Hepatocyte (in vitro differentiated cells): ENCODE results near the gene TMEM272. TPM values are rescaled to one million over a fixed set of nuclear protein-coding genes. Genes with fewer than 3 reads are reported as not detected.

Experiments used
- DNase-seq: peaks from one replicate; pipeline ENCODE4 v3.0.0-alpha.2; 2016; ENCODE audit warnings: low spot score
- H2AFZ ChIP-seq: fragments of 200-600 bp; sonication (generic); 2 replicates; pipeline ENCODE4 v1.6.0; 2016; ENCODE audit warnings: antibody characterized with exemption, mild to moderate bottlenecking
- H3K27ac ChIP-seq: fragments of 200-600 bp; sonication (generic); 2 replicates; pipeline ENCODE4 v1.5.1; 2016; ENCODE audit warnings: mild to moderate bottlenecking
- H3K27me3 ChIP-seq: fragments of 200-600 bp; sonication (generic); 2 replicates; pipeline ENCODE4 v1.6.1; 2016
- H3K36me3 ChIP-seq: fragments of 200-600 bp; sonication (generic); replicated peaks from 2 replicates; pipeline ENCODE4 v1.5.1; 2016; ENCODE audit warnings: low read depth; ENCODE audit not compliant: insufficient read depth
- H3K4me1 ChIP-seq: fragments of 200-600 bp; sonication (generic); 2 replicates; pipeline ENCODE4 v1.5.1; 2016; ENCODE audit warnings: mild to moderate bottlenecking, moderate library complexity; ENCODE audit not compliant: insufficient read depth
- H3K4me2 ChIP-seq: fragments of 200-600 bp; sonication (generic); 2 replicates; pipeline ENCODE4 v1.6.0; 2016
- H3K4me3 ChIP-seq: fragments of 200-600 bp; sonication (generic); 2 replicates; pipeline ENCODE4 v1.5.1; 2016; ENCODE audit warnings: mild to moderate bottlenecking
- H3K79me2 ChIP-seq: fragments of 200-600 bp; sonication (generic); 2 replicates; pipeline ENCODE4 v1.6.0; 2017; ENCODE audit warnings: mild to moderate bottlenecking
- H3K9me2 ChIP-seq: fragments of 200-600 bp; sonication (generic); replicated peaks from 2 replicates; pipeline ENCODE4 v1.6.0; 2017; ENCODE audit warnings: mild to moderate bottlenecking; ENCODE audit not compliant: insufficient read depth
- H3K9me3 ChIP-seq: fragments of 200-600 bp; sonication (generic); 2 replicates; pipeline ENCODE4 v1.5.1; 2016; ENCODE audit warnings: low read depth, mild to moderate bottlenecking
- H4K20me1 ChIP-seq: fragments of 200-600 bp; sonication (generic); 2 replicates; pipeline ENCODE4 v1.6.0; 2016; ENCODE audit warnings: mild to moderate bottlenecking; ENCODE audit not compliant: insufficient read depth, poor library complexity, severe bottlenecking
- CTCF ChIP-seq: fragments of 200-600 bp; sonication (generic); IDR thresholded peaks from 2 replicates; pipeline ENCODE4 v1.5.1; 2016; ENCODE audit warnings: antibody characterized with exemption, mild to moderate bottlenecking; ENCODE audit not compliant: poor library complexity
- EZH2 ChIP-seq: fragments of 200-600 bp; sonication (generic); IDR thresholded peaks from 2 replicates; pipeline ENCODE4 v1.6.1; 2016; ENCODE audit warnings: antibody characterized with exemption, mild to moderate bottlenecking, borderline replicate concordance
- EZH2phosphoT487 ChIP-seq: fragments of 200-600 bp; sonication (generic); IDR thresholded peaks from one replicate; pipeline ENCODE4 v1.6.1; 2018; ENCODE audit warnings: antibody characterized with exemption, mild to moderate bottlenecking, low read depth, moderate library complexity; ENCODE audit not compliant: unreplicated experiment, severe bottlenecking
- WGBS: methylation state at CpG from one replicate; pipeline ENCODE4 v1.1.6; 2016; ENCODE audit warnings: low lambda C conversion rate; ENCODE audit errors: missing lambda C conversion rate; 5-methylcytosine and 5-hydroxymethylcytosine counted together
- polyA plus RNA-seq: library from polyadenylated mRNA; unstranded; fragments of >200 nt; fragmentation: Nextera tagmentation; extraction: Ambion mirVana; gene quantifications from 2 replicates; pipeline ENCODE4 v1.2.1, GENCODE V29; 2016
- total RNA-seq: library from RNA; depleted of rRNA; stranded (reverse); fragments of >200 nt; gene quantifications from 2 replicates; pipeline ENCODE4 v1.2.3, GENCODE V29; 2014

The TMEM272 gene
- total and polyA plus RNA-seq, 2 experiments from 2014 or later = 0.20 to 0.23 TPM

DNA sequence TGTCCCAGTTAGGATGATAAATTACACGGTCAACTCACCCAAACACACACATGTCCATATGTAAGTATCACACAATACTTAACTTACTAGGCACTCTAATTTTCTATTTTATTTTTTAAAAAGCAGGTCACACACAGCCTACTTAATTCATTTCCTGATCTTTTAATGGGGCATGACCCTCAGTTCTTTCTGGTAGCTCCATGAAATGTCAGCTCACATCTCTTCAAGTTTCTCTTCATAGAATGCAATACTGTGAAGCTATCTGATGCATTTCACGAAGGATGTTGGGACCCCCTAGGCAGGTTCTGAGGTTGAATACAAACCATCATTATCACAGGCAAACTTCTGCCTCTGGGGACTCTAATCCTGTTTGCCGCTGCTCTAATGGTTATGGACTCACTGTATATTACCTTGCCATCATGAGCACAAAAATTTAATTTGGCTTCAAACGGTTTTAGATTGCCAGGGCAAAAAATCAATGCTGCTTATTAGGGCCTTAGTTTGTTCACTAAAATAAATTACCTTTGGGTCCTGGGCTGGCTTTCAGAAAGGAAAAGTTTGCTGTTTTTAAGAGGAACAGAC is 24.9 kb downstream of the TMEM272 start:
- Histone ChIP-seq H3K4me1 (no peaks in the 10 kb centered on the region), H3K4me3 (no peak overlapping the region), H3K27me3 (no peaks in the 10 kb centered on the region), H3K9me3 (no peaks in the 10 kb centered on the region), H3K9me2 (no peaks in the 10 kb centered on the region), H3K36me3 (no peaks in the 10 kb centered on the region), H3K27ac (no peak overlapping the region), H3K79me2 (no peaks in the 10 kb centered on the region), H3K4me2 (no peak overlapping the region), H4K20me1 (no peaks in the 10 kb centered on the region), H2AFZ (no peak overlapping the region)
- DNase-seq = no peak
- TF ChIP-seq EZH2 (no peak), EZH2phosphoT487 (no peak), CTCF (no peak)
- 75% methylated on average over 4 of the region's 4 CpGs for WGBS

DNA sequence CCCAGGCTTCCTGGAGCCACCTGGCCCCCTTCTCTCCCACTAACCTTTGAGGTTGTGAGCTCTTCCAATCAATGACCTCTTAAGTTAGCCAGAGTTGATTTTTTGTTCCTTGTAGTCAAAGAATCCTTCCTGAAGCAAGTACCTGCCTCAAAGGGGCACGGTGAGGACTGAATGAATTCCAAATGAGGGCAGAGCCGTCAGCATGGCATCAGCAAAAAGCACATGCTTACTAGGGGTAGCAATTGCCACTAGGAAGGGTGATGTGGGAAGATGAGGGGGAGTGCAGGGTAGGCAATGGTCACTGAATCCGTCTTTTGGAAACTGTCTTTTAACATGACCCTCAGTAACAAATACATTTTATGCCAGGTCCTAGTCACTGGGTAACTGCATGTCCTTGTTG is 25.4 kb downstream of the TMEM272 start:
- H3K36me3 ChIP-seq = no peaks in the 10 kb centered on the region
- H4K20me1 ChIP-seq = no peaks in the 10 kb centered on the region
- H3K4me2 ChIP-seq = no peak overlapping the region
- H3K79me2 ChIP-seq = no peaks in the 10 kb centered on the region
- H2AFZ ChIP-seq = no peak overlapping the region
- no peaks in the 10 kb centered on the region for H3K9me3 ChIP-seq
- no peaks in the 10 kb centered on the region for H3K4me1 ChIP-seq
- no peak for DNase-seq
- no peak overlapping the region for H3K4me3 ChIP-seq
- WGBS = 97% methylated on average over 3 of the region's 3 CpGs
- no peaks in the 10 kb centered on the region for H3K9me2 ChIP-seq
- H3K27me3 ChIP-seq = no peaks in the 10 kb centered on the region
- TF ChIP-seq CTCF (no peak), EZH2phosphoT487 (no peak), EZH2 (no peak)
- H3K27ac ChIP-seq = no peak overlapping the region

DNA sequence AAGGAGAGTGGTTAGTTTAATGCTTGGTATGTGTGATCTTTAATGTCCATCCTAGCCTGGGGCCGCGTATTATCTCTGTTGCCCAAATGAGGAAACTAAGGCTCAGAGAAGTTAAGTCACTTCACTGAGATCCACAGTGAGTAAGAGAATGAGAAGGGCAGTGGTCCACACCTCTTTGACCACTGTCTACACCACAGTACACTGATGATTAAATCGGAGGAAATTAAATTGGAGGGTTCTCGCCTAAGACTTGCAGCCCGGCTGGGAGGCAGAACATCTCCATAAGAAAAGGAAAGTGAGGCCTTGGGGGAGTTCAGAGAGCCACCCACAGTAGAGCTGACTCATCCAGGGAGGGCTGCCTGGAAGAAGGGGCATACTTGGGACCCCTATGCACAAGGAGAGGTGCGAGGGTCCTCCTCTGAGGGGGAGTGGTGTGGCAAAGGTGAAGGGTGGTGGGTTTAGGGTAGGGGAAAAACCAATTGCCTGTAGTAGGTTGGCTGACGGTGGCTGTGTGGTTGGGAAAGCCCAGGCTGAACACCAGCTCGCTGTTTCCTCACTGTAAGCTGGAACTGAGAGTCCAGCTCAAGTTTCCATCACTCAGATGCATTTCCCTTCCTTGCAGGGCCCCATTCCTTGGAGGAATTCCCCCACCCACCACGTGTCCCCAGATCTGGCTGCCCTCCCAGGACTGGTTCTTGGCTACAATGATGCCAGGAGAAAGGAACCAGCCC is 26.0 kb downstream of the TMEM272 start:
- no peak for TF ChIP-seq EZH2
- TF ChIP-seq CTCF = no peak
- TF ChIP-seq EZH2phosphoT487 = no peak
- H3K9me3 ChIP-seq = no peaks in the 10 kb centered on the region
- no peak overlapping the region for H3K4me3 ChIP-seq
- H3K9me2 ChIP-seq = no peaks in the 10 kb centered on the region
- no peaks in the 10 kb centered on the region for H3K27me3 ChIP-seq
- no peaks in the 10 kb centered on the region for H3K36me3 ChIP-seq
- H3K4me1 ChIP-seq = no peaks in the 10 kb centered on the region
- H2AFZ ChIP-seq = no peak overlapping the region
- 88% methylated on average over 9 of the region's 9 CpGs for WGBS
- no peaks in the 10 kb centered on the region for H4K20me1 ChIP-seq
- DNase-seq = no peak
- H3K4me2 ChIP-seq = no peak overlapping the region
- H3K27ac ChIP-seq = no peak overlapping the region
- no peaks in the 10 kb centered on the region for H3K79me2 ChIP-seq
